Adipocyte (in vitro differentiated cells): ENCODE results near the gene TNN.
A peak's percentile ranks its signal among the peaks of the same experiment; 100 is the strongest.
"Not testable (repeated sequence)": the region's sequence is repeated elsewhere in the genome, so short reads cannot be mapped to it uniquely, and the experiment has no call there.

Experiments
- DNase-seq: peaks from one replicate; pipeline ENCODE4 v3.0.0-alpha.2; 2015; ENCODE audit warnings: low read depth
- H3K27me3 ChIP-seq: replicated peaks from 2 replicates; pipeline ENCODE4 v1.7.0; 2013; ENCODE audit warnings: mild to moderate bottlenecking, low read length, moderate library complexity; ENCODE audit not compliant: control insufficient read depth, insufficient read depth
- H3K36me3 ChIP-seq: 2 replicates; pipeline ENCODE4 v1.7.0; 2013; ENCODE audit warnings: low read length, mild to moderate bottlenecking, moderate library complexity; ENCODE audit not compliant: control insufficient read depth, insufficient read depth, severe bottlenecking
- H3K4me1 ChIP-seq: 2 replicates; pipeline ENCODE4 v1.7.0; 2013; ENCODE audit warnings: mild to moderate bottlenecking, low read length, moderate library complexity; ENCODE audit not compliant: control insufficient read depth, insufficient read depth
- H3K4me3 ChIP-seq: 2 replicates; pipeline ENCODE4 v1.7.0; 2013; ENCODE audit warnings: mild to moderate bottlenecking, low read length, moderate library complexity
- H3K9ac ChIP-seq: 2 replicates; pipeline ENCODE4 v1.7.0; 2013; ENCODE audit warnings: mild to moderate bottlenecking, low read length, moderate library complexity
- H3K9me3 ChIP-seq: 2 replicates; pipeline ENCODE4 v1.7.0; 2013; ENCODE audit warnings: mild to moderate bottlenecking, low read length, moderate library complexity; ENCODE audit not compliant: control insufficient read depth

TNN gene

GRCh38 chr1:175089136-175089718 is 21.6 kb downstream of the TNN start:
- H3K4me3 ChIP-seq, result no peak overlapping the region
- H3K36me3 ChIP-seq, result no peaks in the 10 kb centered on the region
- no peak overlapping the region for H3K9ac ChIP-seq
- H3K27me3 ChIP-seq, result no peaks in the 10 kb centered on the region
- no peaks in the 10 kb centered on the region for H3K9me3 ChIP-seq
- no peak for DNase-seq
- H3K4me1 ChIP-seq, result peaks cover 4% of the 10 kb centered on the region

- H3K9ac ChIP-seq, result no peak overlapping the region
- H3K4me1 ChIP-seq, result peaks cover 4% of the 10 kb centered on the region
- no peak overlapping the region for H3K4me3 ChIP-seq
- H3K9me3 ChIP-seq, result no peaks in the 10 kb centered on the region
- no peaks in the 10 kb centered on the region for H3K27me3 ChIP-seq
- H3K36me3 ChIP-seq, result no peaks in the 10 kb centered on the region
- peak; percentile 39 for DNase-seq
Measured at GRCh38 chr1:175090780-175091179, 23.1 kb downstream of the TNN start.

GRCh38 chr1:175094626-175095025 is 27.0 kb downstream of the TNN start:
- no peak for DNase-seq
- no peaks in the 10 kb centered on the region for H3K36me3 ChIP-seq
- H3K27me3 ChIP-seq, result no peaks in the 10 kb centered on the region
- no peak overlapping the region for H3K4me3 ChIP-seq
- H3K4me1 ChIP-seq, result no peaks in the 10 kb centered on the region
- H3K9me3 ChIP-seq, result no peaks in the 10 kb centered on the region
- H3K9ac ChIP-seq, result no peak overlapping the region

- Histone ChIP-seq H3K4me1 (no peaks in the 10 kb centered on the region), H3K9me3 (no peaks in the 10 kb centered on the region), H3K36me3 (no peaks in the 10 kb centered on the region), H3K27me3 (no peaks in the 10 kb centered on the region), H3K9ac (no peak overlapping the region), H3K4me3 (no peak overlapping the region)
- DNase-seq, result no peak
Measured at GRCh38 chr1:175095069-175095468, 27.4 kb downstream of the TNN start.

GRCh38 chr1:175095978-175096607 is 28.5 kb downstream of the TNN start:
- no peaks in the 10 kb centered on the region for H3K36me3 ChIP-seq
- no peaks in the 10 kb centered on the region for H3K4me1 ChIP-seq
- no peak overlapping the region for H3K4me3 ChIP-seq
- DNase-seq, result no peak
- H3K9ac ChIP-seq, result no peak overlapping the region
- H3K27me3 ChIP-seq, result no peaks in the 10 kb centered on the region
- H3K9me3 ChIP-seq, result no peaks in the 10 kb centered on the region

GRCh38 chr1:175097361-175097760 is 29.7 kb downstream of the TNN start:
- H3K9me3 ChIP-seq, result no peaks in the 10 kb centered on the region
- H3K27me3 ChIP-seq, result no peaks in the 10 kb centered on the region
- no peak overlapping the region for H3K9ac ChIP-seq
- H3K4me3 ChIP-seq, result no peak overlapping the region
- H3K4me1 ChIP-seq, result no peaks in the 10 kb centered on the region
- DNase-seq, result no peak
- H3K36me3 ChIP-seq, result no peaks in the 10 kb centered on the region

- H3K4me1 ChIP-seq, result no peaks in the 10 kb centered on the region
- no peaks in the 10 kb centered on the region for H3K9me3 ChIP-seq
- H3K27me3 ChIP-seq, result no peaks in the 10 kb centered on the region
- no peaks in the 10 kb centered on the region for H3K36me3 ChIP-seq
- no peak overlapping the region for H3K9ac ChIP-seq
- no peak for DNase-seq
- no peak overlapping the region for H3K4me3 ChIP-seq
Measured at GRCh38 chr1:175099916-175100315, 32.3 kb downstream of the TNN start.

GRCh38 chr1:175102166-175102565 is 34.5 kb downstream of the TNN start:
- DNase-seq, H3K4me3 ChIP-seq, H3K9me3 ChIP-seq, H3K4me1 ChIP-seq, H3K36me3 ChIP-seq, H3K9ac ChIP-seq, H3K27me3 ChIP-seq: not testable (repeated sequence)

GRCh38 chr1:175106536-175106935 is 38.9 kb downstream of the TNN start:
- not testable (repeated sequence) for H3K4me3 ChIP-seq, H3K9ac ChIP-seq, H3K27me3 ChIP-seq, H3K4me1 ChIP-seq, H3K9me3 ChIP-seq, H3K36me3 ChIP-seq, DNase-seq

- not testable (repeated sequence) for H3K9ac ChIP-seq, H3K4me1 ChIP-seq, H3K4me3 ChIP-seq, DNase-seq, H3K27me3 ChIP-seq, H3K9me3 ChIP-seq, H3K36me3 ChIP-seq
Measured at GRCh38 chr1:175108331-175108820, 40.7 kb downstream of the TNN start.

GRCh38 chr1:175114996-175115395 is 47.4 kb downstream of the TNN start:
- Histone ChIP-seq H3K27me3 (no peaks in the 10 kb centered on the region), H3K9me3 (peaks cover 17% of the 10 kb centered on the region), H3K4me3 (no peak overlapping the region), H3K4me1 (peaks cover 10% of the 10 kb centered on the region), H3K9ac (peak overlapping the region; percentile 32), H3K36me3 (no peaks in the 10 kb centered on the region)
- no peak for DNase-seq
